Endothelial cell of umbilical vein (primary cell): Measurements from ENCODE around the gene CHMP2B. TPM values are rescaled to one million over a fixed set of nuclear protein-coding genes. Genes with fewer than 3 reads are reported as not detected.

Experiments
- BruUV-seq: library from RNA; stranded (reverse); fragments of 400-500 nt; replicated peaks from 2 replicates; lab custom pipeline; 2021; lab: Mats Ljungman, UMichigan
- CTCF ChIA-PET: fragments of 300-600, 350-600 bp; sonication (Branson Sonifier 250); formaldehyde crosslinking; loops from one replicate; lab custom pipeline; 2021; ENCODE audit warnings: antibody characterized with exemption, inconsistent platforms; lab: Charles Lee
- POLR2A ChIA-PET: fragments of 300-600, 350-600 bp; sonication (Branson Sonifier 250); formaldehyde crosslinking; loops from one replicate; lab custom pipeline; 2021; ENCODE audit warnings: antibody characterized with exemption, inconsistent platforms; lab: Charles Lee
- DNase-seq: peaks from one replicate; pipeline ENCODE4 v3.0.0-alpha.2; 2011; ENCODE audit warnings: low read depth, low spot score
- FAIRE-seq: peaks from 2 replicates; lab custom pipeline; 2011; peaks lifted over from hg19 to GRCh38; lab: Jason Lieb, UNC
- H2AFZ ChIP-seq: 2 replicates; pipeline ENCODE4 v1.6.0; 2012; ENCODE audit warnings: low read depth, low read length, control low read depth, inconsistent platforms
- H3K27ac ChIP-seq: 2 replicates; pipeline ENCODE4 v1.5.1; 2011; ENCODE audit warnings: low read depth, mild to moderate bottlenecking, control low read depth, low read length, moderate library complexity; ENCODE audit not compliant: insufficient read depth
- H3K27me3 ChIP-seq, 2 experiments: 2 replicates each; pipeline versions ENCODE4 v1.6.0 to v1.6.1; 2011; ENCODE audit warnings: low read length in 2 of 2, mixed read lengths in 1 of 2; ENCODE audit not compliant: control insufficient read depth in 2 of 2, insufficient read depth in 2 of 2
- H3K36me3 ChIP-seq, 2 experiments: 2 replicates in 1 of 2; 3 replicates in 1 of 2; pipeline ENCODE4 v1.5.1; 2011; ENCODE audit warnings: low read length in 2 of 2, mild to moderate bottlenecking in 1 of 2, moderate library complexity in 1 of 2; ENCODE audit not compliant: control insufficient read depth in 2 of 2, insufficient read depth in 2 of 2; ENCODE audit errors: extremely low read depth in 1 of 2
- H3K4me1 ChIP-seq: 3 replicates; pipeline ENCODE4 v1.5.1; 2011; ENCODE audit warnings: mild to moderate bottlenecking, low read length; ENCODE audit not compliant: control insufficient read depth, insufficient read depth; ENCODE audit errors: extremely low read depth
- H3K4me2 ChIP-seq: 2 replicates; pipeline ENCODE4 v1.6.1; 2011; ENCODE audit warnings: low read length, control low read depth, mixed read lengths; ENCODE audit not compliant: insufficient read depth
- H3K4me3 ChIP-seq, 3 experiments: fragments of 200-600 bp in 1 of 3; sonication (generic), shearing (Covaris generic) in 1 of 3; replicated peaks in 1 of 3; 2 replicates each; pipeline ENCODE4 v1.5.1; 2011 to 2016; ENCODE audit warnings: control low read depth in 3 of 3, low read length in 3 of 3, mild to moderate bottlenecking in 2 of 3, inconsistent platforms in 1 of 3, low read depth in 1 of 3, moderate library complexity in 1 of 3; ENCODE audit not compliant: insufficient read depth in 1 of 3
- H3K79me2 ChIP-seq: 2 replicates; pipeline ENCODE4 v1.6.0; 2012; ENCODE audit warnings: low read length, inconsistent platforms; ENCODE audit not compliant: control insufficient read depth, insufficient read depth
- H3K9ac ChIP-seq: replicated peaks from 2 replicates; pipeline ENCODE3; 2011; ENCODE audit warnings: low read length, control low read depth; ENCODE audit not compliant: insufficient read depth; ENCODE audit errors: extremely low read depth
- H3K9me1 ChIP-seq: replicated peaks from 3 replicates; pipeline ENCODE4 v1.6.0; 2011; ENCODE audit warnings: mild to moderate bottlenecking, low read length; ENCODE audit not compliant: control insufficient read depth, insufficient read depth; ENCODE audit errors: extremely low read depth
- H3K9me3 ChIP-seq: replicated peaks from 2 replicates; pipeline ENCODE4 v1.5.1; 2012; ENCODE audit warnings: low read length, inconsistent platforms; ENCODE audit not compliant: control insufficient read depth, insufficient read depth
- H4K20me1 ChIP-seq: replicated peaks from 2 replicates; pipeline ENCODE3; 2011; ENCODE audit warnings: mild to moderate bottlenecking, low read length; ENCODE audit not compliant: control insufficient read depth, insufficient read depth; ENCODE audit errors: extremely low read depth
- CTCF ChIP-seq, 2 donors: IDR thresholded peaks; 1 replicate in 1 of 2; 2 replicates in 1 of 2; pipeline ENCODE4 v1.5.1; 2011; ENCODE audit warnings: low read length in 2 of 2, mild to moderate bottlenecking in 2 of 2, moderate library complexity in 2 of 2, control low read depth in 1 of 2, inconsistent platforms in 1 of 2, low read depth in 1 of 2; ENCODE audit not compliant: insufficient read depth in 1 of 2; ENCODE audit errors: extremely low read depth in 1 of 2
- EZH2 ChIP-seq: IDR thresholded peaks from 2 replicates; pipeline ENCODE4 v1.6.1; 2012; ENCODE audit warnings: borderline replicate concordance, low read depth, mild to moderate bottlenecking, moderate library complexity, low read length, inconsistent platforms; ENCODE audit not compliant: severe bottlenecking
- FOS ChIP-seq: IDR thresholded peaks from 2 replicates; pipeline ENCODE4 v1.6.1; 2011; ENCODE audit warnings: mild to moderate bottlenecking, low read length, moderate library complexity, borderline replicate concordance; ENCODE audit not compliant: insufficient read depth
- GATA2 ChIP-seq: IDR thresholded peaks from 2 replicates; pipeline ENCODE4 v1.7.0; 2011; ENCODE audit warnings: low read depth, mild to moderate bottlenecking, moderate library complexity, mixed read lengths, low read length; ENCODE audit not compliant: insufficient read length, insufficient read depth
- JUN ChIP-seq: IDR thresholded peaks from 2 replicates; pipeline ENCODE4 v1.6.1; 2011; ENCODE audit warnings: borderline replicate concordance, low read depth; ENCODE audit not compliant: insufficient read length, insufficient read depth
- MAX ChIP-seq: IDR thresholded peaks from 2 replicates; pipeline ENCODE4 v1.6.1; 2011; ENCODE audit not compliant: insufficient read depth, insufficient read length
- MYC ChIP-seq: IDR thresholded peaks from one replicate; pipeline ENCODE4 v1.6.1; 2011; ENCODE audit warnings: mild to moderate bottlenecking, low read depth, low read length
- POLR2A ChIP-seq: IDR thresholded peaks from 2 replicates; pipeline ENCODE4 v1.6.1; 2012; ENCODE audit warnings: low read depth, mild to moderate bottlenecking, control low read depth, low read length
- POLR2AphosphoS5 ChIP-seq: IDR thresholded peaks from 2 replicates; pipeline ENCODE4 v1.6.1; 2012; ENCODE audit warnings: low read depth, mild to moderate bottlenecking, control low read depth, low read length, moderate library complexity; ENCODE audit not compliant: insufficient read depth
- dilution Hi-C: fragments of 300-500 bp; cut with MboI; formaldehyde crosslinking; loops from one replicate; pipeline ENCODE4 v1.15.0; 2019; ENCODE audit warnings: low sequenced_read_pairs; ENCODE audit not compliant: extremely low pct_ligation_motif_present
- intact Hi-C: fragments of 100-400 bp; cut with micrococcal nuclease; formaldehyde crosslinking; loops from one replicate; pipeline ENCODE4 v1.10.0; 2022
- polyA plus RNA-seq, 4 experiments: library from polyadenylated mRNA; depleted of rRNA in 3 of 4; stranded (reverse) in 3 of 4; unstranded in 1 of 4; fragments of >200 nt; gene quantifications; 2 replicates each; pipeline versions ENCODE4 v1.2.1 to v1.2.3, GENCODE V29; 2011 to 2012; ENCODE audit warnings: missing spikeins in 1 of 4
- total RNA-seq: library from RNA; stranded (reverse); gene quantifications from 2 replicates; pipeline ENCODE4 v1.2.3, GENCODE V29; 2021

The CHMP2B gene
- total and polyA plus RNA-seq, 2 donors (not counting 3 experiments of a cell fraction or from before 2014, with no cell fraction given): 6.8 to 22.0 TPM

- Histone ChIP-seq H3K9me1 (no peaks in the 10 kb centered on the region), H3K79me2 (no peaks in the 10 kb centered on the region), H3K9me3 (no peaks in the 10 kb centered on the region), H3K27ac (no peak overlapping the region), H3K4me3 (no peak overlapping the region), H3K9ac (no peak overlapping the region), H3K4me1 (peaks cover 15% of the 10 kb centered on the region), H2AFZ (peak overlapping the region; percentile 55), H3K4me2 (no peak overlapping the region), H3K27me3 (no peaks in the 10 kb centered on the region), H3K36me3 (no peaks in the 10 kb centered on the region), H4K20me1 (no peaks in the 10 kb centered on the region)
- CTCF ChIA-PET: interaction anchor here (5.9 kb wide), 1 partner anchor 9 kb away, joined by 67 read pairs; no protein-coding TSS in a partner anchor
- TF ChIP-seq MYC: no peak
- no peak for TF ChIP-seq CTCF (IDR thresholded peaks at IDR 0.05; ENCODE audit: extremely low read depth in 1 of 2, insufficient read depth in 1 of 2, low read depth in 1 of 2, low read length in 2 of 2)
- TF ChIP-seq MAX: no peak
- no peak for TF ChIP-seq EZH2
- no peak for TF ChIP-seq GATA2
- no peak for TF ChIP-seq POLR2A
- no peak for TF ChIP-seq JUN
- TF ChIP-seq FOS: no peak
- TF ChIP-seq POLR2AphosphoS5: no peak
- DNase-seq (no peak), FAIRE-seq (no peak)
- intact Hi-C loops: no loop called here
- dilution Hi-C loops: no loop called here
- POLR2A ChIA-PET: no interaction called here
- no TSS peak for BruUV-seq
Measured at GRCh38 chr3:87268646-87269211, 41.6 kb downstream of the CHMP2B start.
